ENCODE measurements around the gene TNFRSF1A.
A peak's percentile ranks its signal among the peaks of the same experiment; 100 is the strongest.

- TF ChIP-seq POLR2A (IDR thresholded peaks at IDR 0.05) = no peak
- TF ChIP-seq POLR2AphosphoS5 (IDR thresholded peaks at IDR 0.05) = peak in 1 of 3 donors; percentile 76
Observed at GRCh38 chr12:6391013-6391412, 49.1 kb upstream of the TNFRSF1A start.

Measured in spleen (tissue), 3 donors.